Brain microvascular endothelial cell (primary cell): Measurements from ENCODE around the gene DAZAP1.
A peak's percentile ranks its signal among the peaks of the same experiment; 100 is the strongest.
"Not testable (repeated sequence)": the region's sequence is repeated elsewhere in the genome, so short reads cannot be mapped to it uniquely, and the experiment has no call there.

Experiments used
- DNase-seq: peaks from one replicate; pipeline ENCODE4 v3.0.0-alpha.2; 2020
- H3K27ac ChIP-seq: fragments of 250-450 bp; sonication (Bioruptor Pico); 2 replicates; pipeline ENCODE4 v1.5.1; 2020; ENCODE audit warnings: mild to moderate bottlenecking, moderate library complexity
- H3K27me3 ChIP-seq: fragments of 250-450 bp; sonication (Bioruptor Pico); replicated peaks from 2 replicates; pipeline ENCODE4 v1.5.1; 2020; ENCODE audit warnings: mild to moderate bottlenecking
- H3K36me3 ChIP-seq: fragments of 250-450 bp; sonication (Bioruptor Pico); replicated peaks from 2 replicates; pipeline ENCODE4 v1.5.1; 2020; ENCODE audit warnings: mild to moderate bottlenecking
- H3K4me3 ChIP-seq: 2 replicates; pipeline ENCODE4 v1.5.1; 2011; ENCODE audit warnings: low read depth, mild to moderate bottlenecking, control low read depth, low read length, moderate library complexity
- CTCF ChIP-seq: IDR thresholded peaks from 2 replicates; pipeline ENCODE4 v1.5.1; 2011; ENCODE audit warnings: low read depth, mild to moderate bottlenecking, moderate library complexity, low read length, control low read depth, inconsistent platforms; ENCODE audit errors: missing control alignments
- in situ Hi-C: cut with HindIII; loops from 2 replicates; pipeline ENCODE4 v1.10.0; 2017; ENCODE audit warnings: low sequenced_read_pairs, low pct_ligation_motif_present

Gene DAZAP1

GRCh38 chr19:1417681-1418495 is 10.5 kb downstream of the DAZAP1 start:
- DNase-seq, result no peak

GRCh38 chr19:1418496-1418775 is 11.1 kb downstream of the DAZAP1 start:
- H3K27ac ChIP-seq, result no peak overlapping the region
- TF ChIP-seq CTCF, result no peak
- in situ Hi-C loops, result no loop called here
- DNase-seq, result no peak
- no peak overlapping the region for H3K4me3 ChIP-seq
- H3K27me3 ChIP-seq, result no peaks in the 10 kb centered on the region
- peaks cover 48% of the 10 kb centered on the region for H3K36me3 ChIP-seq

More at GRCh38 chr19:1417681-1418495, 10.5 kb downstream of the DAZAP1 start:
- in situ Hi-C loops, result no loop called here
- Histone ChIP-seq H3K4me3 (no peak overlapping the region), H3K27me3 (no peaks in the 10 kb centered on the region), H3K27ac (peak overlapping the region; percentile 90), H3K36me3 (peaks cover 48% of the 10 kb centered on the region)
- no peak for TF ChIP-seq CTCF

- in situ Hi-C loops, result no loop called here
- DNase-seq, result no peak
- Histone ChIP-seq H3K36me3 (peaks cover 53% of the 10 kb centered on the region), H3K4me3 (no peak overlapping the region), H3K27me3 (no peaks in the 10 kb centered on the region), H3K27ac (no peak overlapping the region)
- no peak for TF ChIP-seq CTCF
Measured at GRCh38 chr19:1418951-1419738, 11.8 kb downstream of the DAZAP1 start.

- DNase-seq, H3K27ac ChIP-seq, H3K4me3 ChIP-seq, H3K27me3 ChIP-seq, in situ Hi-C loops: not testable (repeated sequence)
- peaks cover 62% of the 10 kb centered on the region for H3K36me3 ChIP-seq
Measured at GRCh38 chr19:1420085-1420484, 12.7 kb downstream of the DAZAP1 start.

- no peak overlapping the region for H3K27ac ChIP-seq
- in situ Hi-C loops, result no loop called here
- no peak for TF ChIP-seq CTCF
- H3K4me3 ChIP-seq, result no peak overlapping the region
- no peak for DNase-seq
- no peaks in the 10 kb centered on the region for H3K27me3 ChIP-seq
- peaks cover 67% of the 10 kb centered on the region for H3K36me3 ChIP-seq
Measured at GRCh38 chr19:1420590-1420989, 13.2 kb downstream of the DAZAP1 start.

GRCh38 chr19:1421218-1421957 is 14.0 kb downstream of the DAZAP1 start:
- in situ Hi-C loops, result no loop called here
- TF ChIP-seq CTCF, result no peak

More at GRCh38 chr19:1421218-1421957, 14.0 kb downstream of the DAZAP1 start:
- Histone ChIP-seq H3K4me3 (no peak overlapping the region), H3K27ac (no peak overlapping the region), H3K27me3 (no peaks in the 10 kb centered on the region), H3K36me3 (peaks cover 72% of the 10 kb centered on the region)
- DNase-seq, result no peak
